Midbrain (tissue), 1 donor: ENCODE data around the gene TSPAN17.
"Not testable (repeated sequence)": the region's sequence is repeated elsewhere in the genome, so short reads cannot be mapped to it uniquely, and the experiment has no call there.

Experiments used
- DNase-seq: peaks from one replicate; lab custom pipeline; 2025; lab: John Stamatoyannopoulos, UW

Gene TSPAN17

GRCh38 chr5:176680226-176680563, 32.9 kb downstream of the TSPAN17 start:
- no peak for DNase-seq

DNA sequence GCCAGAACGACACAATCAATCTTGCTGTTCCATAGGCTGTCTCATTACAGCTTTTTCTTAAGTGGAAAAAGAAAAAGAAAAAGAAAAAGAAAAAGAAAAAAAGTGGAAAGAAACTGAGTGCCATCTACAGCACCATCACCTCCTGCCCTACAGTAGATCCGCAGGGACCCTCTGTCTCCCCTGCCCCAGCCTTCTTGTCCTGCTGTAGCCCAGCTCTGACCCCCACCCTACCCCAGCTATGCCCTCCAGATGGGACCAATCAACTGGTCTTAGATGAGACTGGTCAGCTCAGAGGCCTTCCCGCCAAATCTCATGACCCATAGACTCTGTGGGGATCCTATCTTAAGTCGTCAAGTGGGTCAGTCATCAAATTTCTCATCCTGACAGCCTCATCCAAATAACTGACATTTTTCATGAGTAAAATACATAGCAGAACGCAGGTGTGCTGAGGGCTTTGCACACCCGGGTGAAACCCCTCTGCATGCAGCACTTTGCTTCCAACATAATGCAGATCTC, 34.8 kb downstream of the TSPAN17 start:
- no peak for DNase-seq

- no peak for DNase-seq
Observed at GRCh38 chr5:176685010-176685409, 37.7 kb downstream of the TSPAN17 start.

- no peak for DNase-seq
Observed at GRCh38 chr5:176687247-176687646, 40.0 kb downstream of the TSPAN17 start.

DNA sequence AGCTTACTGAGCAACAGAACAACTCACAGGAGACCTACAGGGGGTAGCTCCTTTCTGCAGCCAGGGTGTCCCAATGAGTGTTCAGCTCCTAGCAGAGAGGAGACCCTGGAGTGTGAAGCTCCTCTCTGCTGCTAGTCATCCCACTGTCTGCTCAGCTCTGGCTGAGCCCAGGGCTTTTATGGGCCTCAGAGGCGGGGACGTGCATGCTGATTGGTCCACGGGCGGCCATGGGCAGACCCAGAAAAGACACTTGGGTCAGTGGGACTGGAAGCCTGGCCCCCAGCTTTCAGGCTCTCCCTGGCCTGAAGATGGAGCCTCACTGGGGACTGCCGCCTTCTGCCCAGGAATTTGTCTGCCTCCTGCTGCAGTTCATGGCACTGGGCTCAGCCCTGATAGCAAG, 40.6 kb downstream of the TSPAN17 start:
- DNase-seq: no peak

DNA sequence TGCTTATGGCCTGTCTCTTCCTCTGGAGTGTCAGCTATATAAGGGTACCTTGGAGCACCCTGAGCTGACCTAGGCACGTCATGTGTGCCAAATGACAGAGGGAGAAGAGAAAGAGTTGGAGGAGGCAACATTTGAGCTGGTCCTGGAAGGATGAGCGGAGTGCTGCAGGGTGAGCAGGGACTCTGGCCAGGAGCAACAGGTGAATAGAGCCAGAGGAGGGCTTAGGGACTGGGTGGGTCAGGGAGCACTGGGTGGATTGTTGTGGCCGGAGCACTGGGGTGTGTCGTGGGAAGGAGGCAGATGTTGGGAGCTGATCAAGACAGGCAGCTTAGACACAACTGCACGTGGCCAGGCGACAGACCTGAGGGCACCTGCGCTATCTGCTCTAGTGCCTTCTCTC, 43.6 kb downstream of the TSPAN17 start:
- DNase-seq: no peak

GRCh38 chr5:176691524-176691923, 44.2 kb downstream of the TSPAN17 start:
- DNase-seq: no peak

- DNase-seq: no peak
Observed at GRCh38 chr5:176692326-176692725, 45.0 kb downstream of the TSPAN17 start.

- DNase-seq: no peak
Observed at GRCh38 chr5:176692839-176693476, 45.7 kb downstream of the TSPAN17 start.

DNA sequence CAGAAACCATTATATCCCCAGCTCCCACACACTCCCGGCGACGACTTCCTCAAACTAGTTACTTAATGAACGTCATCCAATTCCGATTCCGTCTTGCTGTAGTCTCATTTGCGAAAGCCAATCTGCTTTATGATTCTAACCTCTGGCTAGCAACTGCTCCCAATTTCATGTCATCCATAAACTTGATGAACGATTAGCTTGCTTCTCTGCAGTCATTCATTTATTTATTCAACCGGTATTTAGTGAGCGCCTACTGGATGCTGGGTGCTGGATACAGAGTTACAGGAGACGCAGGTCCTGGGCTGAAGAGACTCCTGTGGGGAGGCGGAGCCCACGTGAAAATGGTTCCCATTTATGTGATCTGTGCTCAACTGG, 46.2 kb downstream of the TSPAN17 start:
- DNase-seq: no peak

GRCh38 chr5:176694146-176694545, 46.9 kb downstream of the TSPAN17 start:
- no peak for DNase-seq

GRCh38 chr5:176694631-176695030, 47.3 kb downstream of the TSPAN17 start:
- no peak for DNase-seq

- DNase-seq: no peak
Observed at GRCh38 chr5:176695073-176695472, 47.8 kb downstream of the TSPAN17 start.

- DNase-seq: no peak
Observed at GRCh38 chr5:176697267-176697933, 50.1 kb downstream of the TSPAN17 start.

DNA sequence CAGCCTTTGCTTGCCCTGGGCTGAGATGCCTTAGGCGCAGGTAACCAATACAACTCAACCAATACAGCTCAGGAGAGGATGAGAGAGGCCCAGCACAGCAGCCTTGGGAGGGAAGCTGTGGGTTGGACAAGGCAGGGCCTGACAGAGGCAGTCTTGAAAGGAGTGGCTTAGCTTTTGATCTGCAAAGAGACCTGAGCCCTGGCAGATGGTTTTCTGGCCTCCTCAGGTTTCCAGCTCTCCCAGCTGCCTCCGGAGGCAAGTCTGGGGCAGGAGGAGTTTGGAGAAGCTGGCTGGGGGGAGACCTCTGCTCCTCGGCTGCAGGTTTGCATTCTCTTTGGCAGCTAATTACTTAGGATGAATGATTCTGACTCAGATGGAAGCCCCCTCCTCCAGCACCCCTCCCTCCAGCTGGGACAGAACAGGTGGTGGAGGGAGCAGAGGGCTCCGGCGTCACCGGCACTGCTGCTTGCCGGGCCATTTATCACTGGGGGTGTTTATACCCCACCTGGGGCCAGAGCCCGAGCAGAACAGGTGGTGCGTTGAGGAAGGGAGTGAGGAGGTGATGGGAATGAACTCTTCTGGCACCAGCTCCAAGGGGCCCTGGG, 50.8 kb downstream of the TSPAN17 start:
- no peak for DNase-seq

- not testable (repeated sequence) for DNase-seq
Observed at GRCh38 chr5:176699446-176699845, 52.2 kb downstream of the TSPAN17 start.

GRCh38 chr5:176700239-176700847, 53.1 kb downstream of the TSPAN17 start:
- DNase-seq: no peak

GRCh38 chr5:176702671-176703641, 55.7 kb downstream of the TSPAN17 start:
- DNase-seq: no peak

- no peak for DNase-seq
Observed at GRCh38 chr5:176703857-176704256, 56.6 kb downstream of the TSPAN17 start.

DNA sequence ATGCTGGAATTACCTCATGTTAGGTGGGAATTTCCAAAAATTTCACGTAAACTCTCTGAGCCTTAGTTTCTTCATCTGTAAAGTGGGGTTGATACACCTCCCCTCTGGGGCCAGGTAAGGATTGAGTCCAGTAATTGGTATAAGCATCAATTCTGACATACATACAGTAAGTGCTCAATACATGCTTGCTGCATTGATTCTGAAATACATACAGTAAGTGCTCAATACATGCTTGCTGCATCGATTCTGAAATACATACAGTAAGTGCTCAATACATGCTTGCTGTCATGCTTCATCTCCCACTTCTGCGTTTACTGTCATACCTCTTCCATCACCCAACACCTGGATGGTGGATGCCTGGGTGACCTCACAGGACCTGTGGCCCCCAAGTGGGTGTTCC, 57.1 kb downstream of the TSPAN17 start:
- DNase-seq: no peak

DNA sequence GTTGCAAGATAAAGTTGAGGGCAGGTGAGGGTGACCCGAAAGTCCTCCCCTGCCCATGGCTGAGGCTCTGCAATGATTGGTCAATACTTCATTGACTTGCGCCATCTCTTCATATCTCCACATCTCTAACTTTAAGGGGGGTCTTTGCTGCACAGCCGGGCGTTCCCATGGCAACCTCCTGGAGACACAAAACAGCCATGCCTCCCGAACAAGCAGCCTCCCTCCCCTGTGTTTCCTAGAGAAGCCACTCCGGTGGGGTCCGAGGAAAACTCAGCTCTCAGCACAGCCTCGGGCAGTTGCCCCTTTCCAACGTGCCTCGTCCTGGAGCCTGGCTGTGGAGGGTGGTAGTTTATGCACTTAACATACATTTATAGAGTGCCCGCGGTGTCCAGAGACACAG, 57.5 kb downstream of the TSPAN17 start:
- no peak for DNase-seq
